Activated effector memory CD4-positive, alpha-beta T cell treated with anti-CD3 and anti-CD28 coated beads, Interleukin-2, amount 50 U/mL, for 16 hours (primary cell): ENCODE data around the gene ETV6.
"Not testable (repeated sequence)": the region's sequence is repeated elsewhere in the genome, so short reads cannot be mapped to it uniquely, and the experiment has no call there.

Source experiments
- DNase-seq: peaks from one replicate; pipeline ENCODE4 v3.0.0-alpha.2; 2020

The ETV6 gene

DNA sequence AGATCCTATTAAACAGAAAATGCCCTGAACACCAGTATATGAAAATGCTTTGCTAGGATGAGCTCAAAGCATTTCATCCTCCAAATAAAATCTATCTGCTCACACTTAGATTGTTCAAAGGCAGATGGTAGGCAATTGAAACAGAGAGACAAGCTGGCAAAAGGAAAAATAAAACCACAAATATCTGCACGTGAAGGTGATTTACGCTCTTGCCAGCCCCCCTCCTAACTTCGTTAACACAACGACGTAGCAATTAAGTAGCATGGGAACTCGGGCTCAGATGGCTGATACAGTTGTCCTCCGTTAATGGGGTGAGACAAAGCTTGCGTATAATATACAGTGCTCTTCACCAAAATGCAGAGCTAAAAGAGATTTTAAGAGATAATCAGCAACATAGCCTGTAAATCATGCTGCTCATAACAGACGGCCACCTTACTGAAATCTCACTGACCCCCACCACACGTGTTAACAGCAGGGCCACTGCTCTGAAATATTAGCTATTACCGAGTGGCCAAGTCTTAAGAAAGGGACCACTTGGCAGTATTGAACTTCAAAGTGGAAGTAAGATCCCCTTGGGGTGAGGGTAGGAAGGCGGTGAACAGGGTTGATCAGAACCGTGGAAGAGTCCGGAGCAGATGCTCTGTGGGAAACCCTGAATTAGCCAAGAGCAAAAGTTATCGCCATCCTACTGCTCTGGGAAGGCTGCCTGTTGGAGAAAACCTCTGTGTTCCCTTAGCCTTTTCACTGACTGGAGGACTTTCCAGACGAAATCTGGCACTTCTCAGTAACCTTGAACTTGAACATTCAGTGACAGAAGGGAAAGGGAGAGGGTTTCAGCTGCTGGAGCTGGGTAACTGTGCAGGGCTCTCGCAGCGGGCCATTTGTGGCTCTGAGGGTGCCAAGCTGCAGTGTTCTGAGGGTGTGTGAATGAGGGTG is 23.1 kb downstream of the ETV6 start:
- no peak for DNase-seq

DNA sequence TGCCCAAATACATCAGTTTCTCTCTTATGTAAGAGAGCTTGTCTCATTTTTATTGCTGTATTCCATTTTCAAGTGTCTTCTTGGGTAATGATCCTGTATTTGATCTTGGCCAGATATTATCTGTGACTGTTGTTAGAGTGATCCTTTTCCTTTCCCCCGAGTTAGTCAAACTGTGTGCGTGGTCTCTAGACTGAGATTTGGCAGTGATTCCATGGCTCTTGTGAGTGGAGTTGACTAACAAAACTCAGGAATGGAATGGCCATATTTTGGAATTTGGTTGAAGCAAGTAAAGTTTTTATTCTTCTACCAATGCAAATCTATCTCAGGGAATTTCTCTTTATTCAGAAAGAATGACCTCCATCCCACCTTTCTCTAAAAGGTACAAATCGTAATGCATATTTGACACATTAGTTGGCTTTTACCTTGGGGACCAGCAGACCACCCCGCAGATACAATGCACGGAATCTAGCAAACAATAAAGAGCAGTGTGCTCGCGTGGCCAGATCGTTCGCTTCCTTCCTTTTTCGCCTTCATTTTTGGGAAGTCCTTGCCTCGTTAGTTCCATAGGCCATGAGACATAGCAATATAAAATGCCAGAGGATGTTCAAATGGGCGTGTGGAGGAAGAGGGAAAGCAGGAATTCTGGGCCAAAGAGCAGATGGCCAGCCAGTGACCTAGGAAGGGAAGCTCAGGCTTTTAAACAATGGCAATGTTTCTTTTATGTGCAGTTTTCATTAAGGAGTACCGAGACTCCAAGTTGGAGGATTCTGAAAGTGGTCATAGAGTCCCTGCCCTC is 24.4 kb downstream of the ETV6 start:
- DNase-seq, result no peak

DNA sequence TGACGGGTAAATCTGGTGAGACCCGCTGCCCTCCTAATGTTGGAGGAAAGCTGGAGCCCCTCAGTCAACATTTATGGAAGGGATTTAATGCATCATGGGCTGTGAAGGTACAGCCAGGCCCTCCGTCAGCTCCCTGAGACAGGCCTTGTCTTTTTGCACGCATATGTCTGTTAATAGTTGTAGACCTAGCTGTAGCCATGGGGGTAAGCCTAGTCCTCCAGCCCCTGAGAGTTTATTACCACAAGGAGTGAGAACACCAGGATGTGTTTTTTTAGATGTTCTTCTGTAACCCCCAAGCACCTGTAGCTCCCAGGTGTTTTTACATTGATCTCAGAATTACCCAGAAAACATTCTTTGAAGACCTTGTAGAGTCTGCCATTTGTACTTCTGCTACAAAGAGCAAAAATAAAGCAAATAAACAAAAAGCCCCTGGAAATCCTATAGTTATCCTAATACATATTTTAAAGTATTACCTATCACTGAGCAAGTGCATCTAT is 25.5 kb downstream of the ETV6 start:
- no peak for DNase-seq

DNA sequence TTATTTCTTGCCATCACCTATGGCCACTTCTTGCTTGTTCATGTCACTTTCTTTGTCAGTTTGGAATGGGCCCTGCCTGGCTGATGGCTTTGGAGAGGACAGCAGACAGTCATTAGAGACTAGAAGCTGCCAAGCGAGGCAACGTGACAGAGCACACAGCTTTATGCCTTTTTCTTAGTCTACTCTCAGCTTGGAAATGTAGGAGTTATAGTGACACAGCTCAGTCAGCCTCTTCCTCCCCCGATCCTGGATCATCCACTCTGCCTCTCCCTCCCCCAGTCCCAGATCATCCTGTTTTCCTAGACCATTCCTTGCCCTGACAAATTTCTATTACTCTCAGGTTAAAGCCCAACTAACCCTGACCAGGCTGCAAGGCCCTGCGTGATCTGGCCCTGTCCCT is 26.6 kb downstream of the ETV6 start:
- DNase-seq, result no peak

DNA sequence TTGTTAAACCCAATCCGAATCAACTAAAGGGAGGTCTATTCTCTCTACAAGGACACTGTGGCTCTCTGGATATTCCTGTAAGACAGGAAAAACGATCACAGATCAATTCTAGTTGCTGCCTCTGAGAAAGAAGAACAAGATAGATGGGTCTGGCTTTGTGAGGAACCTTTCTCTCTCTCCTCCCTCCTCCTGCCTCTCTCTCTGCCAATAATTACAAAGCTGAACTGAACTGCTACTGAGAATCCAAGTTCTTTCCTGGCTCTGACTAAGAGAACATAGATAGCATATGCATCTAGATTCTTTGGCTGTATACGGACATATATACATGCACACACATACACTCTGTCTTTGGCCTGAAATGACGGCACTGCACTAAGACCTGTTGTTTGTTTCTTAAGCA is 27.6 kb downstream of the ETV6 start:
- DNase-seq, result no peak

DNA sequence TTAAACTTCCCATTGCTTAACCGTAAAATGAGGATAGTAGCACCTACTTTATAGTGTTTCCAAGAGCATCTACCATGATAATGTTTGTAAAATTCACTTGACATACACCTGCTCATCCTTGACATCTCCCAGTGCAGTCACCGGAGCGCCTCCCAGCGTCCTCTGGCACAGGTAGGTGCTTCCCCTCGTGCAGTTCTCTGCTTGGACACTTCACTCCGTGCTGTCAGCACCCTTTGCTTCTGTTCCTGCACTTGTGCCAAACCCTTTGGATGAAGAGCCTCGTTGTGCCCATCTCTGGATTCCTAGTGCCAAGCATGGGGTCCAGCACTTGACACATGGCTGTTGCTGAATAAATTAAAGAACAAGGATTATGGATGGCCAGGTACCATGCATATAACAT is 28.3 kb downstream of the ETV6 start:
- no peak for DNase-seq

DNA sequence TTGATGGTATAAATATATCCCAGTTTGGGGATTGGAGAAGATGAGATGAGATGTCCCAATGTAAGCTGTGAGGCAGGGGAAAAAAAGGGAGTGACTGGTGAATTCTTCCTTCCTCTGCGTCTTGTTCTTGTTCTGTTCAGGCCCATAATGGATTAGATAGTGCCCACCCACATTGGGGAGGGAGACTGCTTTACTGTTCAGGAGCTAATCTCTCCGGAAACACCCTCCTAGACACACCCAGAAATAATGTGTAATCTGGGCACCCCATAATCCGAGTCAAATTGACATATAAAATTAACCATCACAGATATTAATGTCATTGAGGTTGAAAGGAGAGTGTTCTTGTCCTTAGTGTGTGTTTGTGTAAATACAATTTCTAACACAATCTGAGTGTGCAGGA is 29.3 kb downstream of the ETV6 start:
- no peak for DNase-seq

DNA sequence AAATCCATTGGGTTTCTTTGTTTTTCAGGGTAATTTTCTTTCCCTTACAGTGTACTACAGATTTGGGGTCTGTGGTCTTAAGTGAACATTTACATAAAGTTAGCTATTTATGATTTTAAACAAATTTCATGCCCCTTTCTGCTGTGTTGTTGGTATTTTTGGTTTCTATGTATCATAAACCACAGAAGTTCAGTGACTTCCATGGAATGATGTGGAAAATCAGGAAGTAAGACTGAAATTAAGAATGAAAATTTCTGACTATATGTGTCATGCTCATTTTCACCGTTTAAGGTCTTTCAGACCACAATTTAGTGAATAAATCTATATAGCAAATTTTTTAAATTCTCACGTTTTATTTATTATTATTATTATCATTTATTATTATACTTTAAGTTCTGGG is 31.7 kb downstream of the ETV6 start:
- DNase-seq, result no peak

DNA sequence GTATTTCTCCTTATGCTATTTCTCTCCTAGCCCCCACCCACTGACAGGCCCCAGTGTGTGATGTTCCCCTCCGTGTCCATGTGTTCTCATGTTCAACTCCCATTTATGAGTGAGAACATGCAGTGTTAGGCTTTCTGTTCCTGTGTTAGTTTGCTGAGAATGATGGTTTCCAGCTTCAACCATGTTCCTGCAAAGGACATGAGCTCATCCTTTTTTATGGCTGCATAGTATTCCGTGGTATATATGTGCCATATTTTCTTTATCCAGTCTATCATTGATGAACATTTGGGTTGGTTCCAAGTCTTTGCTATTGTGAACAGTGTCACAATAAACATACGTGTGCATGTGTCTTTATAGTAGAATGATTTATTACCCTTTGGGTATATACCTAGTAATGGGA is 32.2 kb downstream of the ETV6 start:
- DNase-seq, result not testable (repeated sequence)

DNA sequence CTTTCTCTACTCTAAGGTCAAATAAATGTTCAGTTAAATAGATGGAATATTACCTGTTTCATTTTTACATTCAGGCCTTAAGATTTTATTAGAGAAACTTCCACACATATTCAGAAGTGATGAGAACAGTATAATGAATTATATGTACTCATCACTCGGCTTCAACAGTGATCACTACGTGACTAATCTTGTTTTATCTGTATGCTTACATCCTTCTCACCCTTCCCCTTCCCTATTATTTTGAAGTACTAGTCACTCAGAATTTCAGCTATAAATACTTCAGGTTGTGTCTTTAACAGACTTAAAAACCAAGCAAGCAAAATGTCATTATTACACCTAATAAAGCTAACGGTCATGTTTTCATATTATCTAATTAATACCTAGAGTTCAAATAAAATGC is 34.9 kb downstream of the ETV6 start:
- no peak for DNase-seq

DNA sequence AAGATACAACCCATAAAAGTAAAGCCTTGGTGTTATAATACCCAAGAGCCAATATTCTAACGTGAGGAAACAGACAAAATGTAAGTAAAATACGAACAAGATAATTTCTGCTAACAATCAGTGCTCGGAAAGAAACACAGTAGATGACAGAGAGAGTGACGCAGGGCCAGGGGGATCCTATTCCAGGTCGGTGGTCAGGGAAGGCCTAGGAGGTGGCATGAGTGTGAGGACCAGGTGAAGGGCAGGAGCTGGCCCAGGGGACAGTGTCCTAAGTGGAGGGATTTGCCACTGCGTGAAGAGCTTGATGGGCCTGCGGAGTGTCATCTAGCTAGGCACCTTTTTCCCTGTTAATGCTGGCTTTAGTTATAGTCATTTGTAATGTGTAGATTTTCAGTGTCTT is 35.3 kb downstream of the ETV6 start:
- DNase-seq, result no peak

DNA sequence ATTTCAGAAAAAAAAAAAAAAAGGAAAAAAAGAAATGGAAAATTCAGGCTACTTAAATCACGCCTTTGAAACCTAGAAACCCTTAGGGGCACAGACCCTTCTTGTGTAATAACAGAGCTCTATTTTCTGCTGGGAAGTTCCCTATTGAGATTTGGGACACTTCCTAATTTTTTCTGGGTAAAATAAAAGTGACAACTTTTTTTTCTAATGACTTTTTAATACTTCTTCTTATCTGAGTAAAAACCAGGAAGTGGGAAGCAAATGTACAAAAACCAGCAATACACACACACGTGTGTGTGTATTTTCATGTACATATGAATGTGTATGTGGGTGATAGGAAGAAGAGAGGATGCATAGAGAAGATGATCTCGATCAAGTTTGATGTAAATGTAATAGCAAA is 35.8 kb downstream of the ETV6 start:
- no peak for DNase-seq

DNA sequence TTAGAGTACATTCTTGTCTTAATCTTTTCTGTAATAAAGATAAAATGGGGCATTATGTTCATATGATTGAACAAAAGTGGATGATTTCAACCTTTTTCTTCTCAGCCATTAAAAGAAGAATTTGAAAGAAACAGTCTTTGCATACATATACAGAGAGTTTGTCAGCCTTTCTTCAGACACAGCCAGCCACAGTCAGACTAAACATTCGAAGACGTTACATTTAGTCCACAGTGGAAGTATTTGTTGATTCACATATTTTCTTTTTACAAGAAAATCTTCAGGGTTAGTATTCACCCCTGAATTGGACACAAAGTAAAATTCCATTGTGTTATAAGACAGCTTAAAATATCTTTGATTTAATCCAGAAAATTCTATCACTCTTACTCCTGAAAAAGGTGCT is 36.2 kb downstream of the ETV6 start:
- DNase-seq, result no peak

DNA sequence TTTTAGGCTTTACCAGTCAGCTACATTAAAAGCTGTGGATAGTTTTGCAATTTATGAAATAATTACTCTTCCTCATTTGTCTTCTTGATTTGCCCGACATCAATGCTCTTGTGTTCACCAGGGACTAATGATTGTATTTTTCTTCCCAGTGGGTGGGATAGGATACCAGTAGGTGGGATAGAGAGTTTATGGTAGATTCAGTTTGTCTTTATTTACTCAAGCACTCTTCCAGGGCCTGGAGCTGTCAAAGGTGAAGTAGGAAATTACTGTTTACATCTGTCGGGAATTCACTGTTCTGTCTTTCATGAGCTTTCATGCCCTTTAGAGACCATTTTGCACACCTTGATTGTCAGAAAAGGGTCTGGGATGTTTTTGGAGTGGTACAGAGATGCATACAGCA is 36.6 kb downstream of the ETV6 start:
- DNase-seq, result no peak

DNA sequence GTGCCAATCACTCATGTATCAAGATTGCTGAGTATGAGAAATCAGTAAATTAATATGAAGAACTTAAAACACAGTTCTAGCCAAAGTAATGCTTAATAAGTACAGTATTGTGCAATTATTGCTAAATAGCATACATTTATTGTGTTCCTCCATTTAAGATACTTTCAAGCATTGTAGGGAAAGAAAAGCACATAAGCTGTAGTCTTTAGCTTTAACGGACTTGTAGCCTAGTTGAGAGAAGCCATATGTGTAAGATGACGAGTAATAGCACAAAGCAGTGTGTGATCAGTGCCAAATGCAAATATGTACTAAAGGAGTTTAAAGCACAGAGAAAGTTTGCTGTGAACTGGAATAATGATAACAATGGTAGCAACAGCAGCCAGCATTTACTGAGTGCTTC is 38.1 kb downstream of the ETV6 start:
- DNase-seq, result no peak

DNA sequence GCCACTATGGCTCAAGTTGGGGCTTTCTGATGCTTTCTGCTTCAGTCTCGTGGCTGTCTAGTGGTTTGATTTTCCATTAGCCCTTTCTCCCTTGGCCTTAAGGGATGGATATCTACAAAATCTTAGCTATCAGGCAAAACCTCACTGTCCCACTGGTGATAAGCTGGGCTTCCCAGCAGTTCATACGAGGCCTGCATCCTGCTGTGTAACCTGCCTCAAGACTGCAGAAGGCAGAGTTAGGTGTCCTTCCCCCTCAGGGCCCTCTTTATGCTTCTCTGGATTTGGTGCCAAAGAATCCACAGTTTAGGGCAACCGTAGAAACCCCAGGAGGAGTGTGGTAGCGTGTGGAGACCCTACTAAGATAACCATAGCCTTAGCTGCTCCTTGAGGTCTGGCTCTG is 38.9 kb downstream of the ETV6 start:
- DNase-seq, result no peak

DNA sequence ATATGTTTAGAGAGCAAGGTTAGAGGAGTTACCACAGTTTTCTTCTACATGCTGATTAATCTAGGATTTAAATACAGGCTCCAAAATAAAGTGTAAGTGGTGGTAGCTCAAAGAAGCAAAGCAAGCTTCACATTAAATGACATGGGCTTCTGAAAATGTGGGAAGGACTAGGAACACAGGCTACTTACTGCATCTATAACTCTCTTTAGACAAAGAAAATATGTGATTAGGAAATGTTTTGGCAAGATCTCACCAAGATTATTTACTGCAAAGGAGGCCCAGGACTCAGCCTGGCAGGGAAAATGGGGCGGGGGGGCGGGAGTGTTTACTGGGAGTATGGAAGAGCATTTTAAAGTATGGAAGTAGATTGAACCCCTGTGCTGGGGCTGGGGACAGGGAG is 39.4 kb downstream of the ETV6 start:
- DNase-seq, result no peak

DNA sequence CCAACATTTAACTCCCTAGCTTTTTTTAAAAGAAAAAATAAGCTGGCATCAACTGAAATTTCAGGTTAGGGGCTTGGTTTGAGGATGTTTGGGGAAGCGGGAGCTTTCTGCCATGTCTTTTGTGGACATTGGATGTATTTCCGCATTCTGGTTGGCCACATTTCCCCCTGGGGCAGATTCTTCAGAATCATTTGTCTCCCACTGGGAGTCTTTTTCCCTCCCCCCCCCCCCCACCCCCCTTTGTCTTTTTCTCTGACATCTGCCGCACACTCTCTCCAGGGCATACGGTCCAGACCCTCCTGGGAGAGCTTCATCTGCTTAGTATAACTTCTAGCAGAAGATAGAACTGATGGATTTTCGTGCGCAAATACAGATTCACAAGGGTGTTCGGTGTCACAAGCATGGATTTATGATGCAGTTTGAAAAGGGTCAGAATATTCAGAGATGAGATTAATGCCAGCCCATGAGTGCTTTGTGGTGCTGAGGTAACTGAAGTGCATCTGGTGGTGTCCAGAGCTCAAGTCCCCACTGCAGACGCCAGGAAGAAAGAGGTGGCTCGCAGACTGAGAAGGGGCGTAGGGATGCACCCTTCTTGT is 40.2 kb downstream of the ETV6 start:
- no peak for DNase-seq

DNA sequence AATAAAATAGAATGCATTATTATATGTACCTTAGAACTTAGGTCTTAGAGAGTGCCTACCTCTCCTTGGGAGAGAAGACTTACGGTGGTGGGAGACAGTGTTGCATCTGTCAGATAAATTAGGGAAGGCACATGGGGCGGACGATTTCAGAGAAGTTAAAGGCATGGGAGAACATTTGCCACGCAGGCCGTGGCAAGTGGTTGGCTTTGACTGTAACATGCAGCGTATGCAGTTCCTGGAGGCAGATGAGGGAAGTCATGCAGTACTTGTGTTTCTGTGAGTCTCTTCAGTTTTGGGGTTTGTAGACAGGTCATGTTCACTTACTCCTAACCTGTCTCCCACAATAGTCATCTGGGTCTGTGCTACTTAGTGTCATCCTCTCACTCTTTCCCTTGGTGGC is 43.6 kb downstream of the ETV6 start:
- no peak for DNase-seq

DNA sequence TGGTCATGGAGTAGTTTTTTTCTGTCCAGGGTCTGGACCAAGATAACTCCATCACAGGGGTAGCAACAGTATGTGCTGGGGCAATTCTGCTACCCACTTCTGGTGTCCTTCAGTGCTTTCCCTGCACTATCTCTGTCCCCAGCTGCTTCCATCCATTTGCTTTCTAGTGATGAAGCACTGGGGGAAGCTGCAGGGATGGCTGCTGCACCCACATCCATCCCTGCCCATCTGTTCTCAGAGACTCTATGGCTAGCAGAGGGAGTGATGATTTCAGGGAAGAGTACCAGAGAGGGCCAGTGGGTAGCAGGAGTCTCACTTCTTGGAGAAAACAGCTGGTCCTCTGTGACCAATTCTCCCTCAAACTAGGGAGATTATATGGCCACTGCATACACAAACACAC is 44.1 kb downstream of the ETV6 start:
- DNase-seq, result no peak

DNA sequence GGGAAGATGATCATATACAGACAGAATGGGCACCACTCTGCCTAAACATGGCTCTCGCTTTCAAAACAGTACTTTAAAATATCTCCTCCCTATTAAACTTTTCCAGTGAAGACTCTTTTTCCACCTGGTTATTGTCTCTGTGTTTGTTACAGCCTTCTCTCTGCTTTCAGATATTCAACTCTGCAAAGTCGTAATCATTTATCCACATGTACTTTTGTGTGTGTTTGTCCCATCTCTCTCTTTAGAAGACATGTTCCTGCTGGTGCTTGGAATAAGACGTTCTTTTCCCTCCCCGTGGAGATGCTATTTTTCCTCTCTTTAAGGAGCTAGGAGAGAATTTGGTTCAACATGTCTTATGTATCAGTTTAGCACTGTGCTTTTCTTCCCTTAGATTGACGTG is 45.1 kb downstream of the ETV6 start:
- DNase-seq, result no peak

DNA sequence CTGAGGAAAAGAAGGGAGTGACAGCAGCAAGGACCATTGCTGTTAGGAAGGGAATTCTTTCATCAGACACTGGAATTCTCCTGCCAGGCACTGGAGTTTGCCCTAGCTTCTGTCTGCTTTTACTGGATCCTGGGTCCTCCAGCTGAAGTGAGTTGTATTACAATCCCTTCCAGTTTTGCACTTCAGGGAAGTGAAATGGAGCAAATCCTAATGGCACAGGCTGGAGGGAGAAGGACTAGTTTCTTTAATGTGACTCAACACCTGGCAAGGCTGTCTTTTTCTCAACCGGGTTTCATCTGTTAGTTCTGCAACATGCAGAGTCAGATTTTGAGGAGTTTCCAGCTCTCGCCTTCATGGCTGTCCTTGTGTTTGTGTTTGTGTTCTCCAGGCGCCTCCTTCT is 45.8 kb downstream of the ETV6 start:
- DNase-seq, result no peak

DNA sequence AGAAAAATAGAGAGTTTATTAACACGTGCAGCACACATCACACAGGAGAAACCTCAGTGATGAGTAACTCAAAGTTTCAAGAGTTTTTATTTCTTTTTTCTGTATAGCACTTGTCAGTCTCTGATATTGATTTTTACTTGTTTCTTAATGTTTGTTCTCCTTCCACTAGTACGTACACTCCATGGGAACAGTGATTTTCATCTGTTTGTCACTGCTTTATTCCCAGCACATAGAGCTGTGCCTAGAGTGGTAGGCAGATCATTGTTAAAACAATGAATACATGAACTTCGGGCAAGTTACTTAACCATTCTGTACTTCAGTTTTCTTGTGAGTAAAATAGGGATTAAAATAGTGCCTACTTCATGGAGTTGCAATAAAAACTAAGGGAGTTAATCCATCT is 46.6 kb downstream of the ETV6 start:
- DNase-seq, result no peak

DNA sequence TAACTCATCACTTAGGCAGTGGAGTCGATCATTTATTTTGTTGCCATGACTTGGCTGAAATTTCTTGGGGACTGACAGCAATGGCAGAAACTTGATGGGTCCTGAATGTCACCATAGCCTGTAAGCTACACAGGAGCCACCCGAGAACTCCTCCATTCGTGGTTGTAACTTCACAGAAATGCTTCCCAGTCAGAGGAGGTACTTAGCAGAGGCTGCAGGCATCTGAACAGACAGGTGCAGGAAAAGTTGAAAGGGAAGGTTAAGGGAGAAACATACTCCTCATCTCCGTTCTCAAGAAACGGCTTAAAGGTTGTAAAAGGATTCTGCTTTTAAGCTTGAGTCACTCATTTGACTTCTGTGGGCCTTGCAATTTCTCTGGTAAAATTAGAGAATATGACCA is 47.7 kb downstream of the ETV6 start:
- no peak for DNase-seq
